ENCODE data around the gene RBM17. TPM values are rescaled to one million over a fixed set of nuclear protein-coding genes. Genes with fewer than 3 reads are reported as not detected.

RBM17 gene
- total and polyA plus RNA-seq, 2 of the 4 experiments (the other 2 are of a cell fraction), result 24.6 to 56.7 TPM

DNA sequence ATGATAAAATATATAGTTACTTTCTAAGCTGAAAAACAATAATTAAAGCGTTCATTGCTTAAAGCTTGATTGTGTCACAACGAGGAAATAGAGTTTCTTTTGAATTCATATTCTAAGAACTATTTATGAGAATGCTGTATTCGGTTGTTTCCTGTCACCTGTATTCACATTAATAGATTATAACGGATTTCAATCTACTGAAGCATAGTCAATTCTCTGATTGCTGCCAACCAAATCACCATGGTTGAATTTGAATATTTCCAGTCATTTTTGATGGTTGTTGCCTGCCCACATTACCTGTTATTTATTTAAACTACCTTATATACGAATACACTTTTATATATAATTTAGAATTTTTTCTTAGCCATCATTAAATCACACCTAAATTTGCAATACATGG is 48.6 kb upstream of the RBM17 start:
- H3K9me3 ChIP-seq (ENCODE audit: control insufficient read depth, insufficient read depth, low read length), result no peaks in the 10 kb centered on the region; the same call in 1 of the 2 replicates
- H3K27me3 ChIP-seq (ENCODE audit: control insufficient read depth, insufficient read depth, low read length), result peaks cover 46% of the 10 kb centered on the region
- H2AFZ ChIP-seq (replicated peaks; ENCODE audit: low read length, poor library complexity), result no peak overlapping the region
- in situ Hi-C loops (cut with MboI; ENCODE audit: low sequenced_read_pairs), result no loop called here
- WGBS, 2 experiments (ENCODE audit: extremely low coverage in 2 of 2, insufficient read length in 1 of 2), result no CpG with 5 or more reads among the region's 5 CpGs
- H4K8ac ChIP-seq (ENCODE audit: low read depth in 2 of 2, low read length in 2 of 2), result no peak overlapping the region
- no peak overlapping the region for H2BK5ac ChIP-seq (ENCODE audit: low read depth, low read length, poor library complexity, severe bottlenecking)
- H3K4me3 ChIP-seq (ENCODE audit: insufficient read depth, low read depth, low read length), result no peak overlapping the region
- H3K4ac ChIP-seq (ENCODE audit: low read depth, low read length), result no peak overlapping the region
- H3K9me1 ChIP-seq (ENCODE audit: insufficient read depth, low read length), result no peaks in the 10 kb centered on the region
- H4K91ac ChIP-seq (ENCODE audit: insufficient read depth, low read depth, low read length), result no peak overlapping the region
- no TSS peak for BruUV-seq (replicated peaks)
- no peak overlapping the region for H3K4me2 ChIP-seq (ENCODE audit: low read depth, low read length)
- H4K20me1 ChIP-seq (ENCODE audit: insufficient read depth, low read length), result no peaks in the 10 kb centered on the region
- intact Hi-C loops (cut with micrococcal nuclease), result no loop called here
- no peak overlapping the region for H3K23ac ChIP-seq (ENCODE audit: low read depth, low read length)
- H2AK5ac ChIP-seq (ENCODE audit: low read depth, low read length), result no peak overlapping the region
- no peak for ATAC-seq (ENCODE audit: low read depth)
- no peak overlapping the region for H2BK15ac ChIP-seq (ENCODE audit: low read depth, low read length)
- H3K4me1 ChIP-seq (ENCODE audit: control insufficient read depth, insufficient read depth, low read length), result no peaks in the 10 kb centered on the region
- ChIA-PET POLR2A (ENCODE audit: unreplicated experiment) (no interaction called here), CTCF (no interaction called here)
- H3K18ac ChIP-seq (ENCODE audit: low read depth, low read length), result no peak overlapping the region
- no peak overlapping the region for H3K56ac ChIP-seq (ENCODE audit: extremely low read depth, insufficient read depth, low read length)
- no peak overlapping the region for H3K9ac ChIP-seq (ENCODE audit: low read depth, low read length)
- DNase-seq, result no peak
- no peak overlapping the region for H4K5ac ChIP-seq (ENCODE audit: low read depth, low read length)
- no peaks in the 10 kb centered on the region for H3K36me3 ChIP-seq (ENCODE audit: control insufficient read depth, insufficient read depth, low read length)
- no peak for TF ChIP-seq FOS (IDR thresholded peaks at IDR 0.05; ENCODE audit: low read depth, low read length)
- no peak for TF ChIP-seq RCOR1 (IDR thresholded peaks at IDR 0.05; ENCODE audit: insufficient replicate concordance, low read length)
- no peak for TF ChIP-seq RFX5 (IDR thresholded peaks at IDR 0.05; ENCODE audit: low read depth, low read length)
- TF ChIP-seq, protein P1, sequence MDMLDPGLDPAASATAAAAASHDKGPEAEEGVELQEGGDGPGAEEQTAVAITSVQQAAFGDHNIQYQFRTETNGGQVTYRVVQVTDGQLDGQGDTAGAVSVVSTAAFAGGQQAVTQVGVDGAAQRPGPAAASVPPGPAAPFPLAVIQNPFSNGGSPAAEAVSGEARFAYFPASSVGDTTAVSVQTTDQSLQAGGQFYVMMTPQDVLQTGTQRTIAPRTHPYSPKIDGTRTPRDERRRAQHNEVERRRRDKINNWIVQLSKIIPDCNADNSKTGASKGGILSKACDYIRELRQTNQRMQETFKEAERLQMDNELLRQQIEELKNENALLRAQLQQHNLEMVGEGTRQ (IDR thresholded peaks at IDR 0.05; ENCODE audit: low read depth, low read length), result no peak
- TF ChIP-seq SMC3 (IDR thresholded peaks at IDR 0.05; ENCODE audit: low read depth, low read length), result no peak
- no peak for TF ChIP-seq RAD21 (IDR thresholded peaks at IDR 0.05; ENCODE audit: low read length)
- no peak for TF ChIP-seq MAZ (IDR thresholded peaks at IDR 0.05; ENCODE audit: borderline replicate concordance, low read depth, low read length)
- TF ChIP-seq, protein P2, sequence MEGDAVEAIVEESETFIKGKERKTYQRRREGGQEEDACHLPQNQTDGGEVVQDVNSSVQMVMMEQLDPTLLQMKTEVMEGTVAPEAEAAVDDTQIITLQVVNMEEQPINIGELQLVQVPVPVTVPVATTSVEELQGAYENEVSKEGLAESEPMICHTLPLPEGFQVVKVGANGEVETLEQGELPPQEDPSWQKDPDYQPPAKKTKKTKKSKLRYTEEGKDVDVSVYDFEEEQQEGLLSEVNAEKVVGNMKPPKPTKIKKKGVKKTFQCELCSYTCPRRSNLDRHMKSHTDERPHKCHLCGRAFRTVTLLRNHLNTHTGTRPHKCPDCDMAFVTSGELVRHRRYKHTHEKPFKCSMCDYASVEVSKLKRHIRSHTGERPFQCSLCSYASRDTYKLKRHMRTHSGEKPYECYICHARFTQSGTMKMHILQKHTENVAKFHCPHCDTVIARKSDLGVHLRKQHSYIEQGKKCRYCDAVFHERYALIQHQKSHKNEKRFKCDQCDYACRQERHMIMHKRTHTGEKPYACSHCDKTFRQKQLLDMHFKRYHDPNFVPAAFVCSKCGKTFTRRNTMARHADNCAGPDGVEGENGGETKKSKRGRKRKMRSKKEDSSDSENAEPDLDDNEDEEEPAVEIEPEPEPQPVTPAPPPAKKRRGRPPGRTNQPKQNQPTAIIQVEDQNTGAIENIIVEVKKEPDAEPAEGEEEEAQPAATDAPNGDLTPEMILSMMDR (conservative IDR thresholded peaks at IDR 0.05; ENCODE audit: low read depth, low read length), result no peak
- TF ChIP-seq MAFK (IDR thresholded peaks at IDR 0.05; ENCODE audit: low read depth, low read length), result no peak
- no peak for TF ChIP-seq CHD1 (IDR thresholded peaks at IDR 0.05; ENCODE audit: low read depth, low read length)
- TF ChIP-seq NFE2L2 (IDR thresholded peaks at IDR 0.05; ENCODE audit: low read depth, low read length), result no peak
- no peak for TF ChIP-seq MXI1 (IDR thresholded peaks at IDR 0.05; ENCODE audit: borderline replicate concordance, low read depth, low read length)
- no peak for TF ChIP-seq CEBPB (IDR thresholded peaks at IDR 0.05; ENCODE audit: low read depth, low read length)
- TF ChIP-seq, protein P3, sequence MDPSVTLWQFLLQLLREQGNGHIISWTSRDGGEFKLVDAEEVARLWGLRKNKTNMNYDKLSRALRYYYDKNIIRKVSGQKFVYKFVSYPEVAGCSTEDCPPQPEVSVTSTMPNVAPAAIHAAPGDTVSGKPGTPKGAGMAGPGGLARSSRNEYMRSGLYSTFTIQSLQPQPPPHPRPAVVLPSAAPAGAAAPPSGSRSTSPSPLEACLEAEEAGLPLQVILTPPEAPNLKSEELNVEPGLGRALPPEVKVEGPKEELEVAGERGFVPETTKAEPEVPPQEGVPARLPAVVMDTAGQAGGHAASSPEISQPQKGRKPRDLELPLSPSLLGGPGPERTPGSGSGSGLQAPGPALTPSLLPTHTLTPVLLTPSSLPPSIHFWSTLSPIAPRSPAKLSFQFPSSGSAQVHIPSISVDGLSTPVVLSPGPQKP (IDR thresholded peaks at IDR 0.05; ENCODE audit: borderline replicate concordance, low read depth, low read length), result no peak
- no peak for TF ChIP-seq POLR2A (IDR thresholded peaks at IDR 0.05; ENCODE audit: low read depth, low read length)
- TF ChIP-seq BHLHE40 (IDR thresholded peaks at IDR 0.05; ENCODE audit: low read depth, low read length), result no peak
- H2BK120ac ChIP-seq (ENCODE audit: low read depth, low read length), result no peak overlapping the region
- no peak overlapping the region for H2BK20ac ChIP-seq (ENCODE audit: low read depth, low read length)
- H3K27ac ChIP-seq (ENCODE audit: insufficient read depth, low read length), result no peak overlapping the region
- no peaks in the 10 kb centered on the region for H3K79me1 ChIP-seq (ENCODE audit: low read depth in 1 of 2, low read length in 2 of 2)
- H2AK9ac ChIP-seq (replicated peaks; ENCODE audit: low read depth, low read length, poor library complexity), result no peak overlapping the region
- H3K14ac ChIP-seq (replicated peaks; ENCODE audit: low read depth, low read length), result no peak overlapping the region
- dilution Hi-C loops (cut with HindIII; ENCODE audit: low sequenced_read_pairs, unreplicated experiment), result no loop called here

Measured in IMR-90 (cell line).